GM18502 (cell line): Measurements from ENCODE around the gene TMA7B.

Experiments used
- ATAC-seq: cut with Tn5 transposase; IDR thresholded peaks from one replicate; pipeline ENCODE4 v1.9.1; 2021; ENCODE audit warnings: mild to moderate bottlenecking; ENCODE audit not compliant: unreplicated experiment, poor library complexity

TMA7B gene

GRCh38 chr22:39932918-39933649 is 27.1 kb upstream of the TMA7B start:
- no peak for ATAC-seq

- ATAC-seq: no peak
Measured at GRCh38 chr22:39933741-39934140, 26.5 kb upstream of the TMA7B start.

DNA sequence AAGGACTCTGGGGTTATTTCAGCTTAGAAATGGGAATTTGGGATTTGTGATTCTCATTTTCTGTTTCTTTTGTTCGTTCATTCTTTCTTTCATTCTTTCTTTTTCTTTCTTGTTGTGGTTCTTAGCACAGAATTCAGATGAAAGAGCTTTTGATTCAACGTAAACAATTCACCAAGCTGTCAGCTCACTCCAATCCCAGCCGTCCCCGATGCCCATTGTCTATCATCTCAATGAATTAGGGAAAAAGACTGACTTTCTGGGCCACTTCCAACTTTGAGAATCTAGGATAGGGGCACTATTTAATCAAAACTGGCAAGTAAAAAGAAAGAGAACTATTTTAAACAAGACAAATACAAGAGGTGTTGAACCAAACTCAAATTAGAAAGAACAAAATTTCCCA is 25.1 kb upstream of the TMA7B start:
- no peak for ATAC-seq

DNA sequence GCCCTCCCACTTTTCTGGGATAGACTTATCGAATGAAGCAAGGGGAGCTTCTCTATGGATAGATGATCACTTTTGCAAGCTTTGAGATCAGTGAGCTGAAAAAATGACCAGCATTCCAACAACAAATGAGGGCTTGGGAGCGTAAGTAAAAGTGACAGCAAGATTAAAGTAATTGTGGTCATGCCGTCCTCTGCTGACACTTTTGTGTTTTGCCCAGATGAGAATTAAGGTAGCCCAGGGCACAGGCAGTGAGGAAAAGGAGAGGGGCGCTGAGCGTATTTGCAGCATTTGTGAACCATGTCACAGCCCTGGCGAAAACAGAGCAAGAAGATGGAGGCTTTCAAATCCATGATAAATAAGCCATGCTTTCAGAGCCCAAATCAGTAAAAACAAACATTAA is 24.6 kb upstream of the TMA7B start:
- ATAC-seq: no peak

- ATAC-seq: no peak
Measured at GRCh38 chr22:39936523-39937145, 23.6 kb upstream of the TMA7B start.

DNA sequence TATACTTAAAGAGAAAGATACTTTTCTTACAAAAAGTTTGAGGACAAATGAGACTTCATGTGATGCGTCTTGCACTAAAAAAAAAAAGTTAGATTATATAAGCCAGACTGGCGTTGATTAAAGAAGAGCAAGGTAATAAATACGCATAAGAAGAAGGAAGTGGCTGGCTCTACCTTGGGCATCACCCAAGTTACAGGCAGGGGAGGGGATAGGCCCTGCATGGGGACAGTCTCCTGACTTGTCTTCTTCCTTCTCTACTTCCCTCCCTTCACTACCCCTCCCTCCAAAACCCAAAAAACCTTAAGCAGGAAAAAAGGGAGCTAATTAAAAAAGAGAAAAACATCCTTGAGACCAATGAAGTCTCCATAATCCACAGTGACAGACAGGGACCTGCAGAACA is 22.3 kb upstream of the TMA7B start:
- ATAC-seq: no peak

GRCh38 chr22:39938509-39939111 is 21.6 kb upstream of the TMA7B start:
- ATAC-seq: no peak

- ATAC-seq: no peak
Measured at GRCh38 chr22:39939830-39940229, 20.4 kb upstream of the TMA7B start.

GRCh38 chr22:39940757-39941305 is 19.4 kb upstream of the TMA7B start:
- no peak for ATAC-seq

- no peak for ATAC-seq
Measured at GRCh38 chr22:39941601-39942000, 18.6 kb upstream of the TMA7B start.

DNA sequence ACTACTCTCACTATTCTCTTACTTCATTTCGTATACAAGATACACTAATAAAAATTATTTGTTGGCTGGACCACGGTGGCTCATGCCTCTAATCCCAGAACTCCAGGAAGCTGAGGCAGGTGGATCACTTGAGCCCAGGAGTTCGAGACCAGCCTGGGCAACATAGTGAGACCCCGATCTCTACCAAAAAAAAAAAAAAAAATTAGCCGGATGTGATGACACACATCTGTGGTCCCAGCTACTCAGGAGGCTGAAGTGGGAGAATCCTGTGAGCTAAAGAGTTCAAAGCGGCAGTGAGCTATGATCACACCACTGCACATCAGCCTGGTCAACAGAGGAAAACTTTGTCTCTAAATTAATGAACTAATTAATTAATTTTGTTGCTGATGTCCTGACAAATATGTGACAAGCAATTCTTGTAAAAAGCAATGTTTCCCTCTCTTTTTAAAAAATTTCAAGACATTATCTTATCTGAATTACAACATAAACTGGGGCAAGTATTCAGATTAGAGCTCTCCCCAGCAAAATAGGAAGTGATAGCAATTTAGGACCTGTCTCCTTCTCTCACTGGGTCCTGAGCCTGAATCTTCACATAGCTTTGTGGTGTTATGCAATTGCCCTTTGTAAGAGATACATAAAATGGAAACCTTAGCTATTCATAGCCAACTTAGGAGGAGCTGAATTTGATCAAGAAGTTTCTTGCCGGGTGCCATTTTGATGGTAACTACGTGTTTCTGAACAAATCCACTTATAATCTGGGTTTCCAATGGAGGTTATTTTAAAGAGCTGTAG is 17.6 kb upstream of the TMA7B start:
- ATAC-seq: no peak

GRCh38 chr22:39943337-39943736 is 16.9 kb upstream of the TMA7B start:
- no peak for ATAC-seq

DNA sequence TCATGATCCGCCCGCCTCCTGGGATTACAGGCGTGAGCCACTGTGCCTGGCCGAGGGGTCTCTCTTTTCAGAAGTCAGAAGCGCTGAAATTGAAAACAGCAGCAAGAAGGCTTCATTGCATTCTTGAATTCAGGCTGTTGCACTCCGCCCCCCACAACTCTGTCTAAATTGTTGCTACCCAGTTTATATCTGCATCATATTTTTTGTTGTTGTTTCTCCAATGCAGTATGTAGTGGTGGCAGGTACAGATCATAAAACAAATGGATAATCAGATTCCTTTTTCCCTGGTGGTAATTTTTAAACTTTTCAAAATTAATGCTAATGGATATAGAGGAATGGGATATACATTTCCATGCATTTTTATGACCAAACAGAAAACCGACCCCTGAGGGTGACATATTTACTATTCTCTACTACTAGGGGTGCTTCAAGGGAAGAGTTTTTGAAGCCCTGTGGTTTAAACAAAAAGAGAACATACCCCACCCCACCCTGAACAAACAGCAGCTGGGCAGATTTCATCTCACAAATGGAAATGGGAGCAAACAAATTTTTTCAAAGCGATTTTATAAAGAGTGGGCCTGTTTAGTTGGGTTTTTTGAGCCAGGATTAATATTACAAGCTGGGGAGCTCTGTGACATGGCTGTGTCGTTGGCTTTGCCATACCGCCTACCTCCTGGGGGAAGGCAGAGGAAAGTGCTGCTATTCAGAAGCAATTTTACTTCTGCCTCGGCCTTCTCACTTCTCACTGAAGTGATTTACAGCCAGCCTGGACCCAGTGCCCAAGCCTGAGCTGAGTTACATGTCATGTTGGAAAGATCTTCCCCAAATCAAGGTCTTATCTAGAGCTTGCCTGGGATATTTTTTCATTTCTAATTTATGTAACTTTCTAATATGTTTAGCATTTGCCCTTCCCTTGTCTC is 16.0 kb upstream of the TMA7B start:
- ATAC-seq: no peak

- no peak for ATAC-seq
Measured at GRCh38 chr22:39946126-39946502, 14.1 kb upstream of the TMA7B start.

GRCh38 chr22:39946503-39947219 is 13.5 kb upstream of the TMA7B start:
- no peak for ATAC-seq

GRCh38 chr22:39947220-39948216 is 12.7 kb upstream of the TMA7B start:
- ATAC-seq: no peak

DNA sequence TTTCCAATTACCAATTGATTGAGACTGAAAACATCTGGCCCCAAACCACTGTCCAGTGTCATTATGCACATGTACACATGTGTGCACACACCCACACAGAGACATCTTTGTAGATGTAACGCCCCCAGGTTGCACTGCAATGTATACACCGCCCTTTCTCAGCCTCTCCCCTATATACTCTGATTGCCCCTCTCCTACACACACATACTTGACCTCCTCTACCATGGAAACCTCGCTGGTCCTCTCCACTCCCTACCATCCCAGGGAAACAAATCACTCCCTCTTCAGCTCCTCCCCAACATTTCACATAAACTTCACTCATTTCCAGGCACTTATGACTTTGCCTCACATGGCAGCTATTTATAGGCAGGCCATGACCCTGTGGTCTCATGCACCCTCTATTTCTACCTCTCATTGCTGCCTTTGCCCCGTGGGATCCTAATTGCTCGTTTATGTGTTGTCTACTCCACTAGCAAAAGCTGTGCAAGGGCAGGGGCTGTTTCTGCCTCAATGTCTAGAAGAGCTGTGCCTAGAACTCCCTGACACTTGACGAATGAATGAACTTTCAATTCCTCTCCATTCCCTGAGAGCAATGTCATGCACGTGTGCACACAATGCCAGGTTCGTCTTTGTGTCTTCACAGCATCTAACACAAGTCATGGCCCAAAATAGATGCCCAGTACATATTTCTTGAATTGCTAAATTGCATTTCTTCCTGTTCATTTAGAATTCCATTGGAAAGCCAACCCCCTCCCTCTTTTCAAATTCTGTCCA is 10.0 kb upstream of the TMA7B start:
- ATAC-seq: no peak
